ENCODE results near the gene IQSEC3. TPM values are rescaled to one million over a fixed set of nuclear protein-coding genes. Genes with fewer than 3 reads are reported as not detected.
"Not testable (repeated sequence)": the region's sequence is repeated elsewhere in the genome, so short reads cannot be mapped to it uniquely, and the experiment has no call there.

IQSEC3 gene
- total RNA-seq, 1 experiment from 2014 or later = not detected

GRCh38 chr12:214003-214741 is 147.6 kb downstream of the IQSEC3 start, which contains the start of gene SLC6A12:
TSS of gene SLC6A12 (minus strand) at chr12:214157. CDS start at chr12:209986, 4,171 bp downstream.
- peaks cover 6% of the 10 kb centered on the region for H3K4me1 Mint-ChIP-seq (ENCODE audit: insufficient read depth, unreplicated experiment)
- intact Hi-C loops (cut with micrococcal nuclease) = no loop called here
- no peak for TF ChIP-seq CTCF (IDR thresholded peaks at IDR 0.05; ENCODE audit: unreplicated experiment)
- H3K9me3 Mint-ChIP-seq (ENCODE audit: unreplicated experiment) = peaks cover 7% of the 10 kb centered on the region
- no peak within 1 kb of the TSS for H3K4me3 Mint-ChIP-seq (ENCODE audit: unreplicated experiment)
- H3K27ac Mint-ChIP-seq (ENCODE audit: low read depth, unreplicated experiment) = peak within 1 kb of the TSS; percentile 11
- no peaks in the 10 kb centered on the region for H3K36me3 Mint-ChIP-seq (ENCODE audit: insufficient read depth, unreplicated experiment)
- no TSS peak for BruUV-seq (replicated peaks)
- peaks cover 57% of the 10 kb centered on the region for H3K27me3 Mint-ChIP-seq (ENCODE audit: insufficient read depth, unreplicated experiment)
- peak; percentile 13 for DNase-seq (ENCODE audit: unreplicated experiment)
- CTCF ChIA-PET = interaction anchor here (0.6 kb wide), 1 partner anchor 57 kb away, joined by 3 read pairs; no protein-coding TSS in a partner anchor
- POLR2A ChIA-PET = no interaction called here

GRCh38 chr12:215116-215515 is 148.5 kb downstream of the IQSEC3 start:
- TF ChIP-seq CTCF (IDR thresholded peaks at IDR 0.05; ENCODE audit: unreplicated experiment) = no peak
- intact Hi-C loops (cut with micrococcal nuclease) = no loop called here
- no peak for DNase-seq (ENCODE audit: unreplicated experiment)
- Mint-ChIP-seq H3K27ac (ENCODE audit: low read depth, unreplicated experiment) (no peak overlapping the region), H3K9me3 (ENCODE audit: unreplicated experiment) (peaks cover 7% of the 10 kb centered on the region), H3K4me1 (ENCODE audit: insufficient read depth, unreplicated experiment) (peaks cover 6% of the 10 kb centered on the region), H3K4me3 (ENCODE audit: unreplicated experiment) (no peak overlapping the region), H3K27me3 (ENCODE audit: insufficient read depth, unreplicated experiment) (peaks cover 48% of the 10 kb centered on the region), H3K36me3 (ENCODE audit: insufficient read depth, unreplicated experiment) (no peaks in the 10 kb centered on the region)
- ChIA-PET CTCF (no interaction called here), POLR2A (no interaction called here)
- no TSS peak for BruUV-seq (replicated peaks)

GRCh38 chr12:217029-217428 is 150.5 kb downstream of the IQSEC3 start:
- POLR2A ChIA-PET; intact Hi-C loops (cut with micrococcal nuclease); H3K27ac Mint-ChIP-seq (ENCODE audit: low read depth, unreplicated experiment); H3K4me3 Mint-ChIP-seq (ENCODE audit: unreplicated experiment); CTCF ChIA-PET; H3K4me1 Mint-ChIP-seq (ENCODE audit: insufficient read depth, unreplicated experiment); H3K9me3 Mint-ChIP-seq (ENCODE audit: unreplicated experiment); DNase-seq (ENCODE audit: unreplicated experiment); BruUV-seq (replicated peaks); H3K36me3 Mint-ChIP-seq (ENCODE audit: insufficient read depth, unreplicated experiment): not testable (repeated sequence)
- H3K27me3 Mint-ChIP-seq (ENCODE audit: insufficient read depth, unreplicated experiment) = peaks cover 42% of the 10 kb centered on the region

- ChIA-PET POLR2A (no interaction called here), CTCF (no interaction called here)
- intact Hi-C loops (cut with micrococcal nuclease) = no loop called here
- no peak for DNase-seq (ENCODE audit: unreplicated experiment)
- BruUV-seq (replicated peaks) = no TSS peak
- no peak overlapping the region for H3K27ac Mint-ChIP-seq (ENCODE audit: low read depth, unreplicated experiment)
- no peak for TF ChIP-seq CTCF (IDR thresholded peaks at IDR 0.05; ENCODE audit: unreplicated experiment)
- no peak overlapping the region for H3K4me3 Mint-ChIP-seq (ENCODE audit: unreplicated experiment)
- peaks cover 6% of the 10 kb centered on the region for H3K4me1 Mint-ChIP-seq (ENCODE audit: insufficient read depth, unreplicated experiment)
- peaks cover 37% of the 10 kb centered on the region for H3K27me3 Mint-ChIP-seq (ENCODE audit: insufficient read depth, unreplicated experiment)
- no peaks in the 10 kb centered on the region for H3K36me3 Mint-ChIP-seq (ENCODE audit: insufficient read depth, unreplicated experiment)
- peaks cover 7% of the 10 kb centered on the region for H3K9me3 Mint-ChIP-seq (ENCODE audit: unreplicated experiment)
Observed at GRCh38 chr12:218221-218620, 151.7 kb downstream of the IQSEC3 start.
